Ishikawa (cell line): ENCODE results near the gene MACROD2.

Source experiments
- CEBPB ChIP-seq: IDR thresholded peaks from 2 replicates; pipeline ENCODE4 v1.6.1; 2012
- CREB1 ChIP-seq: IDR thresholded peaks from 2 replicates; pipeline ENCODE4 v1.6.1; 2012; ENCODE audit warnings: low read depth
- EGR1 ChIP-seq: IDR thresholded peaks from 2 replicates; pipeline ENCODE4 v1.6.1; 2012
- EP300 ChIP-seq: IDR thresholded peaks from 2 replicates; pipeline ENCODE4 v1.6.1; 2012; ENCODE audit warnings: borderline replicate concordance
- FOXM1 ChIP-seq: IDR thresholded peaks from 2 replicates; pipeline ENCODE4 v1.6.1; 2012; ENCODE audit warnings: low read depth, borderline replicate concordance
- MAX ChIP-seq: IDR thresholded peaks from 2 replicates; pipeline ENCODE4 v1.6.1; 2012
- NFIC ChIP-seq: IDR thresholded peaks from 2 replicates; pipeline ENCODE4 v1.6.1; 2012
- RAD21 ChIP-seq: IDR thresholded peaks from 2 replicates; pipeline ENCODE4 v1.6.1; 2012; ENCODE audit warnings: low read depth
- REST ChIP-seq: IDR thresholded peaks from 2 replicates; pipeline ENCODE4 v1.6.1; 2012; ENCODE audit warnings: low read depth, mild to moderate bottlenecking
- TAF1 ChIP-seq: IDR thresholded peaks from 2 replicates; pipeline ENCODE4 v1.6.1; 2012; ENCODE audit warnings: low read depth, mild to moderate bottlenecking
- TCF12 ChIP-seq: IDR thresholded peaks from 2 replicates; pipeline ENCODE4 v1.6.1; 2012; ENCODE audit warnings: low read depth
- TEAD4 ChIP-seq: IDR thresholded peaks from 2 replicates; pipeline ENCODE4 v1.6.1; 2012
- USF1 ChIP-seq: IDR thresholded peaks from 2 replicates; pipeline ENCODE4 v1.6.1; 2012
- YY1 ChIP-seq: IDR thresholded peaks from 2 replicates; pipeline ENCODE4 v1.6.1; 2012; ENCODE audit warnings: low read depth

- TF ChIP-seq EGR1 (no peak), YY1 (no peak), USF1 (no peak), TAF1 (no peak), REST (no peak), TCF12 (no peak), FOXM1 (no peak), EP300 (no peak), MAX (no peak), TEAD4 (no peak), RAD21 (no peak), CREB1 (no peak), NFIC (no peak), CEBPB (no peak)
These were observed 671.9 kb downstream of the MACROD2 start for GRCh38 chr20:14667226-14667625.
